ENCODE measurements around the gene ROCK1. TPM values are rescaled to one million over a fixed set of nuclear protein-coding genes. Genes with fewer than 3 reads are reported as not detected.

Gene ROCK1
- total RNA-seq, 2 experiments from 2014 or later, result 47.1 to 55.5 TPM

DNA sequence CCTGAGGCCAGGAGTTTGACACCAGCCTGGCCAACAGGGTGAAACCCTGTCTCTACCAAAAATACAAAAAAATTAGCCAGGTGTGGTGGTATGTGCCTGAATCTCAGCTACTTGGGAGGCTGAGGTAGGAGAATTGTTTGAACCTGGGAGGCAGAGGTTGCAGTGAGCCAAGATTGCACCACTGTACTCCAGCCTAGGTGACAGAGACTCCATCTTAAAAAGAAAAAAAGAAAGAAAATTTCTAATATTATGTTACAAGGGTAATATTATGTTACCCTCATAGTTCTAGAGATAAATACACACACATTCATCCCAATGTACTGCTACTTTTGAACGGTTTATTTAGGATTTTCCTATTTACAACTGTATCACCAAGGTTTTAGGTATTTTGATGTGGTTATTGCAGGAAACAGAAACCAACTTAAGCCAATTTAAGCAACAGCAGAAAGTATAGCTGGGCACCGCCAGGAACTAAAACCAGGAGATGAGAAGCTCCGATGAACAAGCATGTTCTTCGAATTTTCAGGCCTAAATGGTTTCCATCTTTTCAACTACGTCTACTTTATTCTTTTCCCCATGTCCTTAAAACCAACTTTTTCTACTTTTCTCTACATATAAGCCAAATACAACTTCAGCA, 11.8 kb upstream of the ROCK1 start:
- Mint-ChIP-seq H3K4me3 (no peak overlapping the region), H3K9me3 (ENCODE audit: low read depth) (no peaks in the 10 kb centered on the region), H3K36me3 (ENCODE audit: low read depth) (no peaks in the 10 kb centered on the region), H3K4me1 (peaks cover 6% of the 10 kb centered on the region), H3K27ac (no peak overlapping the region), H3K27me3 (no peaks in the 10 kb centered on the region)
- no peak for DNase-seq
- intact Hi-C loops (cut with DNase I, micrococcal nuclease), result no loop called here
- CTCF ChIA-PET, result interaction anchor here (1.2 kb wide), 1 partner anchor 56 kb away, joined by 4 read pairs; no protein-coding TSS in a partner anchor
- ATAC-seq, result no peak
- POLR2A ChIA-PET, result no interaction called here

DNA sequence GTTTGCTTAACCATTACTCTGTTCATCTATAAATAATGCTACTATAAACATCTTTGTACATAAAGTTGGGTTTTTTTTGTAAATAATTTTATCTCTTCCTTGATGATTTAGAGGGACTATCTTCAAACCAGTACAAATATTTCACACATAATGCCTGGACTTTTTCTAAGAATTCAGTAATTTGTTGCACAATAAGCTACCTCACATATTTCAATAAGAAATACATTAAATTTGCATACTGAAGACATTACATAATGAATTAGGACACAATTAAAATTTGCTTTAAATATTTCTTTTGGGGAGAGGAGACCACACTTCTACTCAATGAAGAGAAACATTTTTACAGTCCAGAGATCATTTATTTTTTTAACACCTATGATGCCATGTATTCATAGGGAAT, 7.2 kb upstream of the ROCK1 start:
- POLR2A ChIA-PET, result no interaction called here
- Mint-ChIP-seq H3K27ac (no peak overlapping the region), H3K4me1 (peaks cover 13% of the 10 kb centered on the region), H3K4me3 (no peak overlapping the region), H3K9me3 (ENCODE audit: low read depth) (no peaks in the 10 kb centered on the region), H3K27me3 (no peaks in the 10 kb centered on the region), H3K36me3 (ENCODE audit: low read depth) (no peaks in the 10 kb centered on the region)
- no peak for ATAC-seq
- CTCF ChIA-PET, result no interaction called here
- intact Hi-C loops (cut with DNase I, micrococcal nuclease), result loop anchor here (10.0 kb wide), 2 partner anchors 114 to 126 kb away; partner anchors contain the start of gene GREB1L (in 1 of the 2)
- DNase-seq, result no peak

DNA sequence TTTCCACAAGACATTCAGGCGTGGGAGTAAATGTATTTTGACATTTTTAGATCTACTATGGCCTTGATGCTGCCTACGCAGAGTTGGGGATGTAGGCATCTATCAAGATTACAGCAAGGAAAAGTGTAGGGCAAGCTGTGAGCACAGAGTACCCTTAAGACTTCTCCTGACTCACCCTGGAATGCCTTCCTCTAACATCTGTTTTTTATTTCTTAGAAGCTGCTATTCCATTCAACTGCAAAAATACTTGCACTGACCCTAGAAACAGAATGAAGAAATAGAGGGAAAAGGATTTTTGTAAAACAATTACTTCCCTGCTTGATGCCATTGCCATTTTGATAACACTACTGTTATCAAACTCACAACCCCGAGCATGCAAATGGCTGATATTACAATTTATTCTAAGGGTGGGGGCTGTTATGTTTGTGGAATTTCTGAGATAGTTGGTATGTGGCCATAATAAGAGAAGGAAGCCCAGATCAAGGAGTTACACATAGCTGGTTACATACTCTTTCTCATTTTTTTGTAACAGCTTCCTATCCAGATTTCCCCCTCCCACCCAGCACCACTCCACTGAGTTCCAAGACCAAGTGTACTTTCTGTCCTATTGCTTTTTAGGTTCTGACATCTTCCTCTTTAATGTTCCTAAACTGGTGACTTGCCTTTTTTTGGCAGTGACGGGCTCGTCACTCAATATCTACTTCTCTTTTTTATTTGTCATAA, 6.0 kb upstream of the ROCK1 start:
- Mint-ChIP-seq H3K9me3 (ENCODE audit: low read depth) (no peaks in the 10 kb centered on the region), H3K4me1 (peaks cover 10% of the 10 kb centered on the region), H3K4me3 (no peak overlapping the region), H3K27me3 (no peaks in the 10 kb centered on the region), H3K27ac (no peak overlapping the region), H3K36me3 (ENCODE audit: low read depth) (no peaks in the 10 kb centered on the region)
- POLR2A ChIA-PET, result no interaction called here
- intact Hi-C loops (cut with DNase I, micrococcal nuclease), result loop anchor here (10.0 kb wide), 2 partner anchors 113 to 127 kb away; partner anchors contain the start of gene GREB1L (in 1 of the 2)
- CTCF ChIA-PET, result no interaction called here
- no peak for DNase-seq
- no peak for ATAC-seq

DNA sequence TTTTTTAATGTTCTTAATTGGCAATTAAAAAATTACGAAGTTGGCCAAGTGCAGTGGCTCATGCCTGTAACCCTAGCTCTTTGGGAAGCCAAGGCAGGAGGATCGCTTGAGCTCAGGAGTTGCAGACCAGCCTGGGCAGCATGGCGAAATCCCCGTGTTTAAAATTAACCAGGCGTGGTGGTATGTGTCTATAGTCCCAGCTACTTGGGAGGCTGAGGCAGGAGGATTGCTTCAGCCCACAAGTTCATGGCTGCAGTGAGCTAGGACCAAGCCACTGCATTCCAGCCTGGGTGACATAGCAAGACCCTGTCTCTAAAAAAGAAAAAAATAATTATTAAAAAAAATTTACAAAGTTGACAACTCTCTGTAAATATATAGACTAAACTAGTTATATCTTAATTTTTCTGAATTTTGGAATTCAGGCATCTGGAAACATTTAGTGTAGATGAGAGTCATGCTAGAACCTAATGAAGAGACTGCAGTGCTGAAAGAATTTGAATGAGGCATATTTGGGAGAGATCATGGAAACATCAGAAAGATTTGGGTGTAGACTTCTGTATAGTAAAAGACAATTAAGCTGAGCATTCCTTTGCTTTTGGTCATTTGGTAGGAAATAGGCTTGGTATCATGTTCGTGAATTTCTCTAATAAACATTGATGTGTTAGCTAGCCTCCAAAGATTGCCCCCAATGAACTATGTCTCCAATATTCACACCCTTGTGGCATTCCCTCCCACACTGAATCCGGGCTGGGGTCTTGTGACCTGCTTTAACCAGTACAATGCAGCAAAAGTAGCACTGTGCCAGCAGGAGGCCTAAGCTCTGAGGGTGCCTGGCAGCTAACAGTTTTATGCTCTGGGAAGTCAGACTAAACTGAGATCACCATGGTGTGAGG, 4.2 kb upstream of the ROCK1 start:
- no peaks in the 10 kb centered on the region for H3K36me3 Mint-ChIP-seq (ENCODE audit: low read depth)
- H3K27me3 Mint-ChIP-seq, result no peaks in the 10 kb centered on the region
- no peak overlapping the region for H3K27ac Mint-ChIP-seq
- POLR2A ChIA-PET, result no interaction called here
- CTCF ChIA-PET, result interaction anchor here (0.7 to 1.3 kb wide), 2 partner anchors 13 to 18 kb away, joined by 3 to 4 read pairs; no protein-coding TSS in a partner anchor
- peaks cover 12% of the 10 kb centered on the region for H3K4me1 Mint-ChIP-seq
- no peak for DNase-seq
- H3K9me3 Mint-ChIP-seq (ENCODE audit: low read depth), result no peaks in the 10 kb centered on the region
- intact Hi-C loops (cut with DNase I, micrococcal nuclease), result loop anchor here (10.0 kb wide), 2 partner anchors 111 to 129 kb away; partner anchors contain the start of gene GREB1L (in 1 of the 2)
- H3K4me3 Mint-ChIP-seq, result no peak overlapping the region
- no peak for ATAC-seq

DNA sequence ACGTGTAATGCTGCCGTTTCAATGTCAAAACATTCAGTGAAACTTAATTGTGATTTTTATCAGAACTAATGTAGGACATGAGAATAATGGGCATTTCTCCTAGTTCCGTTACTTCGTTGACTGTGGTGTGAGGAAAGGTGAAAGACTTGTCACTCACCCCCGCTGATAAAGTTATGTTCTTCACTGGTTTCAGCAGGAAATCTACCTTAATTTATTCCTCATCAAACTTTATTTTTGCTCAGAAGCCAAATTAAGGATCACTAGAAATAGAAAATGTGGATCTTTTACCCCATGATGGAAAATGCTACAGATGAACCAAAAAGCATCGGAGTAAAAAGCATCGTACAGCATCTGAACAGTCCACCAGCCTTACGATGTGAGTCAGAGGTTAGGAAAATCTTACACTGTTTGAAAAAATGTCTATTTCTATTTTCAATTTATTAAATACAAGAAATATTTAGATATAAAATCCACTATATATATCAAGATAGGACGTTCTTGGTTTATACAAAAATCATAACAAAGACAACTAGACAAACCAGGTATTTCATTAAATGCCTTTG, 1.0 kb upstream of the ROCK1 start:
- intact Hi-C loops (cut with DNase I, micrococcal nuclease), result loop anchor here (2.0 to 10.0 kb wide), 8 partner anchors 28 to 1820 kb away; partner anchors contain the start of genes GREB1L (in 1 of the 2) and RBBP8 (in 1 of the 2)
- Mint-ChIP-seq H3K36me3 (ENCODE audit: low read depth) (peaks cover 5% of the 10 kb centered on the region), H3K9me3 (ENCODE audit: low read depth) (no peaks in the 10 kb centered on the region), H3K27ac (peak overlapping the region; percentile 86), H3K27me3 (no peaks in the 10 kb centered on the region), H3K4me1 (peaks cover 8% of the 10 kb centered on the region), H3K4me3 (no peak overlapping the region)
- ATAC-seq (no peak), DNase-seq (no peak)
- ChIA-PET CTCF (interaction anchor here (0.6 kb wide), 1 partner anchor 139 kb away, joined by 4 read pairs; no protein-coding TSS in a partner anchor), POLR2A (no interaction called here)

DNA sequence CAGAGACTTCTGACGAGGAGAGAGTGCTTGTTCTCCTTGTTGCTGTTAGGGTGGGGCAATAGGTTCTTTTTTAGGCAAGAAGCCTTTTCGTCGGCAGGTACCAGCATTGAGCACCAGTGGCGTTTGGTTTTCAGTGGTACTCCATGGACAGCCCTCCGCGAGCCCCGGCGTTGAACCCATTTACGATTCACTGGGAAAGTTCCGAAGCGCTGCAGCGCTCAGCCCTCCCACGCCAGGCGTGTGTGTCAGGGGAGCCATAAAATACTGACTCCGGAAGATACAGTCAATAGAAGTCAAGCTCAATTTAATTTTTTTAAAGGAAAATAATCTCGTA, 494 bp upstream of the ROCK1 start:
- ATAC-seq, result peak; percentile 27
- CTCF ChIA-PET, result interaction anchor here (0.6 to 0.8 kb wide), 2 partner anchors 67 to 139 kb away, joined by 3 to 4 read pairs; no protein-coding TSS in a partner anchor
- peaks cover 9% of the 10 kb centered on the region for H3K36me3 Mint-ChIP-seq (ENCODE audit: low read depth)
- H3K9me3 Mint-ChIP-seq (ENCODE audit: low read depth), result no peaks in the 10 kb centered on the region
- DNase-seq, result peak; percentile 74
- no peaks in the 10 kb centered on the region for H3K27me3 Mint-ChIP-seq
- H3K4me3 Mint-ChIP-seq, result no peak overlapping the region
- POLR2A ChIA-PET, result no interaction called here
- peaks cover 3% of the 10 kb centered on the region for H3K4me1 Mint-ChIP-seq
- intact Hi-C loops (cut with DNase I, micrococcal nuclease), result loop anchor here (2.0 to 10.0 kb wide), 8 partner anchors 27 to 1820 kb away; partner anchors contain the start of genes GREB1L (in 1 of the 2) and RBBP8 (in 1 of the 2)
- H3K27ac Mint-ChIP-seq, result peak overlapping the region; percentile 86

DNA sequence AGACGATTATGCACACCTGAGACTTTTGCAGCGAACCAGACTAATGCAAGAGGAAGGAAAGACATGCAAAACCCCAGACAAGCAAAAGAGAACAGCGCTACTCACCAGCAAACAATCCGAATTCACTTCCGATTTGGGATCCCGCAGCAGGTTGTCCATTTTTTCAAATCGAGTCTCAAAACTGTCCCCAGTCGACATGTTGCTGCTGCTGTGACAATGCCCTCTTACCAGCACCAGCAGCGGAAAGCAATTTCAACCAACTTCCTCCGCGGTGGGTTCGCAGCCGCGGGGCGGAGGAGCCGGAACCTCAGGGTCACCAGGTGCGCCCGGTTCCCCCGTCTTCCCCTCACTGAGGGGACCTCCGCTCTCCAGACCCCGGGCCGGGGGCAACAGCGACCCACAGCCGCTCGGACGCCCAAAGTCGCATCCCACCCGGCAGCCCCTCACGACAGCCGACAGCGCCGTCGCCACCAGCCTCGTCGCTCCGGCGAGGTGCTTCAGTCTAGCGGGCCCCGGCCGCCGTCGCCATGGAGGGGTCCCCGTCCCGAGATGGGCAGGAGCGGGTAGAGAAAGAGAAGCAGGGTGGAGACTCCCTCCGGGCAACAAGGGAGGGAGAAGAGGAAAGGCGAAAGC, 784 bp downstream of the ROCK1 start:
- Mint-ChIP-seq H3K27me3 (no peaks in the 10 kb centered on the region), H3K36me3 (ENCODE audit: low read depth) (peaks cover 12% of the 10 kb centered on the region), H3K4me3 (no peak overlapping the region), H3K9me3 (ENCODE audit: low read depth) (no peaks in the 10 kb centered on the region), H3K4me1 (peaks cover 3% of the 10 kb centered on the region), H3K27ac (peak overlapping the region; percentile 98)
- DNase-seq (peak; percentile 75), ATAC-seq (peak; percentile 25)
- ChIA-PET CTCF (interaction anchor here (1.4 kb wide), 1 partner anchor 69 kb away, joined by 3 read pairs; no protein-coding TSS in a partner anchor), POLR2A (no interaction called here)
- intact Hi-C loops (cut with DNase I, micrococcal nuclease), result loop anchor here (1.0 to 10.0 kb wide), 11 partner anchors 51 to 1821 kb away; partner anchors contain the start of genes ABHD3 (in 1 of the 2), ESCO1 (in 1 of the 2), GREB1L (in 1 of the 2) and MIB1 (in 1 of the 2)

DNA sequence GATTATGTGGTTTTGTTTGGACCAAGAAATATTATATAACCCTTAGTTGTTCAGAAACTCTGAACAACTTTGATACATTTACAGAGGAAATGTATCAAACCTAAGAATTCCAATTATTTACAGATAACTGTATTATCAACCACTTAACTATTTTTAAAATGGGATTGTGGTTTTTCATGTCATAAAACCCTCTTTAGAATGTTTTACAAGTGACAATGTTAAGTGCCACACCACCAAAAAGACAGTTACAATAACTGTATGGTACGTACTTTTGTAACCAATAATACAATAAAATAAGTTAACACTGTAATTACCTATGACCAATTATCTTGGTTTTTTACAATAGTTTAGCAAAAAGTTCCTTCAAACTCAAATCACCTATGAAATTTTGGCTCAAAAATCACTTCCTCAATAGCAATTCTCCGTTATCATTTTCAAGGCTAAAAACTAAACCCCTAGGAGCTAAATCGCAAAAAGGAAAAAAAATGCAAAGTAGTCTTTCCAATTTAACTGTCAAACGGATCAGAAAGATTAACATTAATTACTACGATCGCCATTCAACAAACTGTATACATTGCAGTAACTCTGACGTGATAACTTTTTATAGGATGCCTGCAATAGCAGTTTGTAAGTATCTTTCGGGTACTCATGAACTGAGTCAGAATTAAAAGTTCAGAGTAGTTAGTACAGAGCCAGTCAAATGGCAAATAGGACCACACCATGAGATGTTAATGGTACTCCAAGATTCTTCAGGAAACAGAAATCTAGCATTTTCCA, 1.5 kb downstream of the ROCK1 start:
- H3K4me1 Mint-ChIP-seq, result peaks cover 3% of the 10 kb centered on the region
- no peaks in the 10 kb centered on the region for H3K9me3 Mint-ChIP-seq (ENCODE audit: low read depth)
- POLR2A ChIA-PET, result no interaction called here
- ATAC-seq (peak; percentile 24), DNase-seq (no peak)
- intact Hi-C loops (cut with DNase I, micrococcal nuclease), result loop anchor here (5.0 to 10.0 kb wide), 7 partner anchors 52 to 1822 kb away; partner anchors contain the start of genes GREB1L (in 1 of the 2) and RBBP8 (in 1 of the 2)
- H3K27me3 Mint-ChIP-seq, result no peaks in the 10 kb centered on the region
- H3K36me3 Mint-ChIP-seq (ENCODE audit: low read depth), result peaks cover 12% of the 10 kb centered on the region
- CTCF ChIA-PET, result interaction anchor here (1.4 kb wide), 1 partner anchor 69 kb away, joined by 3 read pairs; no protein-coding TSS in a partner anchor
- peak overlapping the region; percentile 98 for H3K27ac Mint-ChIP-seq
- no peak overlapping the region for H3K4me3 Mint-ChIP-seq

DNA sequence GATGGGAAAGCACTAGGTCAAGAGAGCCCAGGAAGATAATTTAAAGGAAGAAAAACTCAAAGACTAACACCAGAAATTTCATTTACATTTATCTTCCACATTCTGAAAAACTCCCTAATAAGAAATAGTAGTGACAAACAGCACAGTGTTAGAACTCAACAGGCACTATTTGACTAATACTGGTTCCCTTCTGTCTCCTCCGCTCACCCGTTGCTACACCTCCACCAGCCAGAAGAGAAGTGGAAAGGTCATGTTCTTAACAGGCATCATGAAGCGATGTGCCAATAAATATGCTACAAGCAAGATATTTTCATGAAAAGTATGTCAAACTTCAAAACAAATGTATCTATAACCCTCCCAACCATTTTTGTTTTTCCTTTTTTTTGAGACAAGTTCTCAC, 5.7 kb downstream of the ROCK1 start:
- peak overlapping the region; percentile 3 for H3K4me3 Mint-ChIP-seq
- CTCF ChIA-PET, result no interaction called here
- peak; percentile 27 for DNase-seq
- peaks cover 25% of the 10 kb centered on the region for H3K4me1 Mint-ChIP-seq
- H3K36me3 Mint-ChIP-seq (ENCODE audit: low read depth), result peaks cover 16% of the 10 kb centered on the region
- ATAC-seq, result peak; percentile 20
- H3K27me3 Mint-ChIP-seq, result no peaks in the 10 kb centered on the region
- intact Hi-C loops (cut with DNase I, micrococcal nuclease), result no loop called here
- POLR2A ChIA-PET, result no interaction called here
- H3K9me3 Mint-ChIP-seq (ENCODE audit: low read depth), result peaks cover 4% of the 10 kb centered on the region
- H3K27ac Mint-ChIP-seq, result peak overlapping the region; percentile 49

DNA sequence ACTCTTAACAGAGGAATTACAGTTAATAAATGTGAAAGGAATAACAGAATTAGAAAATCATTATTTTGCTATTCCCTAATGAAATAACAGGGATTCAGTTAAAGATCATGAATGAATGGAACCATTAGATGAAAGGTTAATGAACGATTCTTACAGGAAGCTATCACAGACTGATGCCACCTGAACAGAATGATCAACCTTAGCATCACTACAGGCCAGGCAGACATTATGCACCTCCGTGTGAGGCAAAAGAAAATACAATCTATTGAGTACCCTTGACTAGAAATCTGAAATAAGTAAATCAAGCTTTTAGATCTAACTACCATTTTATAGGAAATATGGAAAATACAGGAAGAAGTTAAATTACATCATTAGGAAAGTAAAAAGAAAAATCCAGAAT, 10.4 kb downstream of the ROCK1 start:
- H3K9me3 Mint-ChIP-seq (ENCODE audit: low read depth), result peaks cover 4% of the 10 kb centered on the region
- no peak for ATAC-seq
- no peaks in the 10 kb centered on the region for H3K27me3 Mint-ChIP-seq
- ChIA-PET CTCF (interaction anchor here (0.5 to 0.9 kb wide), 2 partner anchors 8 to 113 kb away, joined by 3 to 4 read pairs; no protein-coding TSS in a partner anchor), POLR2A (interaction anchor here (0.6 kb wide), 1 partner anchor 29 kb away, joined by 5 read pairs; no protein-coding TSS in a partner anchor)
- no peak overlapping the region for H3K4me3 Mint-ChIP-seq
- DNase-seq, result no peak
- intact Hi-C loops (cut with DNase I, micrococcal nuclease), result no loop called here
- H3K4me1 Mint-ChIP-seq, result peaks cover 64% of the 10 kb centered on the region
- H3K27ac Mint-ChIP-seq, result no peak overlapping the region
- H3K36me3 Mint-ChIP-seq (ENCODE audit: low read depth), result peaks cover 8% of the 10 kb centered on the region

Measured in activated CD4-positive, alpha-beta T cell treated with anti-CD3 and anti-CD28 coated beads for 36 hours (primary cell).